WTC11 (cell line): ENCODE measurements around the gene CNPY1. TPM values are rescaled to one million over a fixed set of nuclear protein-coding genes. Genes with fewer than 3 reads are reported as not detected.

Source experiments
- ATAC-seq: fragments of 200-7000 bp; cut with Tn5 transposase; 2 replicates; pipeline ENCODE4 v1.10.0; 2021; ENCODE audit warnings: mild to moderate bottlenecking, moderate library complexity
- CTCF ChIA-PET: fragments of 300-600 bp; sonication (Branson Sonifier 250); formaldehyde crosslinking; loops from one replicate; lab custom pipeline; 2021; ENCODE audit warnings: antibody characterized with exemption; lab: Charles Lee
- POLR2A ChIA-PET: fragments of 350-600 bp; sonication (Branson Sonifier 250); formaldehyde crosslinking; loops from one replicate; lab custom pipeline; 2021; ENCODE audit warnings: antibody characterized with exemption; lab: Charles Lee
- DNase-seq: peaks from one replicate; pipeline ENCODE4 v3.0.0; 2021; ENCODE audit warnings: low spot score
- H3K27ac Mint-ChIP-seq: 2 replicates; pipeline ENCODE4 v1.8.0; 2021; ENCODE audit warnings: mixed read lengths
- H3K27me3 Mint-ChIP-seq: 2 replicates; pipeline ENCODE4 v1.8.0; 2021; ENCODE audit warnings: low read depth, mild to moderate bottlenecking, moderate library complexity, mixed read lengths
- H3K36me3 Mint-ChIP-seq: 2 replicates; pipeline ENCODE4 v1.8.0; 2021; ENCODE audit warnings: mixed read lengths
- H3K4me1 Mint-ChIP-seq: 2 replicates; pipeline ENCODE4 v1.8.0; 2022; ENCODE audit warnings: mixed read lengths
- H3K4me3 Mint-ChIP-seq: 2 replicates; pipeline ENCODE4 v1.8.0; 2021; ENCODE audit warnings: mild to moderate bottlenecking, moderate library complexity, mixed read lengths
- H3K9me3 Mint-ChIP-seq: 2 replicates; pipeline ENCODE4 v1.8.0; 2021; ENCODE audit warnings: mixed read lengths
- ARID4B ChIP-seq: sonication (generic); formaldehyde crosslinking; IDR thresholded peaks from 2 replicates; pipeline ENCODE4 v1.8.0; 2023; ENCODE audit warnings: missing genetic modification reagents, mild to moderate bottlenecking, borderline replicate concordance
- CDX4 ChIP-seq: fragments of 250-450 bp; sonication (Bioruptor Pico); IDR thresholded peaks from 2 replicates; pipeline ENCODE4 v1.9.0; 2021; ENCODE audit warnings: moderate library complexity, mild to moderate bottlenecking, inconsistent platforms, borderline replicate concordance
- CTCF ChIP-seq: fragments of 200-600 bp; IDR thresholded peaks from 2 replicates; pipeline ENCODE4 v1.8.0; 2022; ENCODE audit warnings: antibody characterized with exemption
- ELF4 ChIP-seq: sonication (generic); formaldehyde crosslinking; IDR thresholded peaks from 2 replicates; pipeline ENCODE4 v1.8.1; 2022; ENCODE audit warnings: low read depth, mild to moderate bottlenecking, moderate library complexity, missing genetic modification reagents
- EMX1 ChIP-seq: fragments of 250-450 bp; sonication (Bioruptor Pico); IDR thresholded peaks from 2 replicates; pipeline ENCODE4 v1.8.0; 2021; ENCODE audit warnings: mild to moderate bottlenecking
- ESRRA ChIP-seq: sonication (generic); formaldehyde crosslinking; IDR thresholded peaks from 2 replicates; pipeline ENCODE4 v1.8.1; 2022; ENCODE audit warnings: mild to moderate bottlenecking, missing genetic modification reagents, borderline replicate concordance
- FOXP4 ChIP-seq: sonication (generic); formaldehyde crosslinking; IDR thresholded peaks from 2 replicates; pipeline ENCODE4 v1.8.0; 2022; ENCODE audit warnings: mild to moderate bottlenecking, missing genetic modification reagents
- HMGA2 ChIP-seq: fragments of 250-450 bp; sonication (Bioruptor Pico); IDR thresholded peaks from 2 replicates; pipeline ENCODE4 v1.4.0; 2021; ENCODE audit warnings: mild to moderate bottlenecking, moderate library complexity
- KAT7 ChIP-seq: sonication (generic); formaldehyde crosslinking; IDR thresholded peaks from 2 replicates; pipeline ENCODE4 v1.8.1; 2023; ENCODE audit warnings: missing genetic modification reagents, mild to moderate bottlenecking, borderline replicate concordance
- MXD4 ChIP-seq: fragments of 250-450 bp; sonication (Bioruptor Pico); IDR thresholded peaks from 2 replicates; pipeline ENCODE4 v1.8.0; 2021; ENCODE audit warnings: mild to moderate bottlenecking, moderate library complexity, borderline replicate concordance
- NFE2L1 ChIP-seq: sonication (generic); formaldehyde crosslinking; IDR thresholded peaks from 2 replicates; pipeline ENCODE4 v1.8.1; 2023; ENCODE audit warnings: missing genetic modification reagents
- NR2C2 ChIP-seq: sonication (generic); formaldehyde crosslinking; IDR thresholded peaks from 2 replicates; pipeline ENCODE4 v1.8.0; 2022; ENCODE audit warnings: mild to moderate bottlenecking, missing genetic modification reagents
- PRDM15 ChIP-seq: sonication (generic); formaldehyde crosslinking; IDR thresholded peaks from 2 replicates; pipeline ENCODE4 v1.8.0; 2022; ENCODE audit warnings: missing genetic modification reagents
- PREB ChIP-seq: sonication (generic); formaldehyde crosslinking; IDR thresholded peaks from 2 replicates; pipeline ENCODE4 v1.8.1; 2022; ENCODE audit warnings: mild to moderate bottlenecking, missing genetic modification reagents, moderate library complexity, borderline replicate concordance
- PRRX2 ChIP-seq: fragments of 250-450 bp; sonication (Bioruptor Pico); IDR thresholded peaks from 2 replicates; pipeline ENCODE4 v1.8.0; 2021; ENCODE audit warnings: mild to moderate bottlenecking
- RORB ChIP-seq: fragments of 250-450 bp; sonication (Bioruptor Pico); IDR thresholded peaks from 2 replicates; pipeline ENCODE4 v1.9.0; 2021; ENCODE audit warnings: mild to moderate bottlenecking
- SMAD4 ChIP-seq: sonication (generic); formaldehyde crosslinking; IDR thresholded peaks from 2 replicates; pipeline ENCODE4 v1.8.0; 2022; ENCODE audit warnings: mild to moderate bottlenecking, missing genetic modification reagents
- SP1 ChIP-seq: sonication (generic); formaldehyde crosslinking; conservative IDR thresholded peaks from 2 replicates; pipeline ENCODE4 v1.8.1; 2022; ENCODE audit warnings: missing genetic modification reagents
- ZBTB21 ChIP-seq: sonication (generic); formaldehyde crosslinking; IDR thresholded peaks from 2 replicates; pipeline ENCODE4 v1.8.1; 2023; ENCODE audit warnings: mild to moderate bottlenecking, missing genetic modification reagents, borderline replicate concordance
- ZNF232 ChIP-seq: sonication (generic); formaldehyde crosslinking; IDR thresholded peaks from 2 replicates; pipeline ENCODE4 v1.8.0; 2022; ENCODE audit warnings: mild to moderate bottlenecking, missing genetic modification reagents
- ZNF317 ChIP-seq: sonication (generic); formaldehyde crosslinking; IDR thresholded peaks from 2 replicates; pipeline ENCODE4 v1.8.1; 2023; ENCODE audit warnings: low read depth, mild to moderate bottlenecking, moderate library complexity, missing genetic modification reagents, borderline replicate concordance
- ZNF671 ChIP-seq: fragments of 250-450 bp; sonication (Bioruptor Pico); IDR thresholded peaks from 2 replicates; pipeline ENCODE4 v1.8.0; 2021; ENCODE audit warnings: mild to moderate bottlenecking
- total RNA-seq: library from RNA; stranded (reverse); gene quantifications from 3 replicates; pipeline ENCODE4 v1.2.3, GENCODE V29; 2021

CNPY1 gene
- total RNA-seq, 1 experiment from 2014 or later = 0.09 TPM

GRCh38 chr7:155526225-155526624 is 20.1 kb downstream of the CNPY1 start (continued):
- no peak for TF ChIP-seq RORB (CRISPR knock-in tag)
- TF ChIP-seq KAT7 (CRISPR knock-in tag) = no peak

GRCh38 chr7:155524018-155524556 is 22.3 kb downstream of the CNPY1 start:
- Mint-ChIP-seq H3K27ac (no peak overlapping the region), H3K36me3 (peaks cover 3% of the 10 kb centered on the region; the same call in 1 of the 2 replicates), H3K27me3 (peaks cover 75% of the 10 kb centered on the region), H3K4me3 (no peak overlapping the region), H3K9me3 (peaks cover 16% of the 10 kb centered on the region)
- POLR2A ChIA-PET = no interaction called here
- DNase-seq = no peak
- TF ChIP-seq EMX1 (CRISPR knock-in tag) (no peak), PREB (no peak), HMGA2 (CRISPR knock-in tag) (no peak), SP1 (CRISPR knock-in tag) (no peak), MXD4 (no peak), PRDM15 (CRISPR knock-in tag) (no peak), ESRRA (CRISPR knock-in tag) (no peak), SMAD4 (CRISPR knock-in tag) (no peak), ZNF317 (CRISPR knock-in tag) (no peak), ZNF671 (CRISPR knock-in tag) (no peak), ARID4B (CRISPR knock-in tag) (no peak), FOXP4 (no peak), NR2C2 (no peak), NFE2L1 (CRISPR knock-in tag) (no peak), CDX4 (CRISPR knock-in tag) (no peak), ZBTB21 (CRISPR knock-in tag) (no peak), ELF4 (no peak), ZNF232 (no peak), PRRX2 (no peak), CTCF (no peak)
- TF ChIP-seq, all 79 proteins: peak for 0
- CTCF ChIA-PET = no interaction called here
- H3K4me1 Mint-ChIP-seq = no peaks in the 10 kb centered on the region
- ATAC-seq = no peak
